GM23338 (cell line): ENCODE data around the gene COL4A1. TPM values are rescaled to one million over a fixed set of nuclear protein-coding genes. Genes with fewer than 3 reads are reported as not detected.

Source experiments
- ATAC-seq: fragments of 200-7000 bp; cut with Tn5 transposase; 3 replicates; pipeline ENCODE4 v1.9.1; 2020
- DNase-seq: peaks from one replicate; pipeline ENCODE4 v3.0.0-alpha.2; 2015; ENCODE audit warnings: low spot score
- H2AFZ ChIP-seq: fragments of 200-600 bp; sonication (generic); 2 replicates; pipeline ENCODE4 v1.8.0; 2016; ENCODE audit warnings: antibody characterized with exemption, mild to moderate bottlenecking, moderate library complexity
- H3F3A ChIP-seq: fragments of 200-600 bp; sonication (generic); replicated peaks from 2 replicates; pipeline ENCODE4 v1.8.0; 2017; ENCODE audit warnings: antibody characterized with exemption, mixed run types, low read depth
- H3K27ac ChIP-seq: fragments of 200-600 bp; sonication (generic); 2 replicates; pipeline ENCODE4 v1.6.1; 2016; ENCODE audit warnings: low read depth
- H3K27me3 ChIP-seq: fragments of 200-600 bp; sonication (generic); 2 replicates; pipeline ENCODE4 v1.8.0; 2016; ENCODE audit warnings: mild to moderate bottlenecking, mixed run types, moderate library complexity; ENCODE audit not compliant: insufficient read depth
- H3K36me3 ChIP-seq: fragments of 200-600 bp; sonication (generic); 2 replicates; pipeline ENCODE4 v1.8.0; 2016; ENCODE audit warnings: mild to moderate bottlenecking; ENCODE audit not compliant: insufficient read depth
- H3K4me1 ChIP-seq: fragments of 200-600 bp; sonication (generic); 2 replicates; pipeline ENCODE4 v1.8.0; 2016; ENCODE audit warnings: mild to moderate bottlenecking, moderate library complexity; ENCODE audit not compliant: insufficient read depth
- H3K4me2 ChIP-seq: fragments of 200-600 bp; sonication (generic); 2 replicates; pipeline ENCODE4 v1.7.1; 2017; ENCODE audit warnings: mixed run types
- H3K4me3 ChIP-seq: fragments of 200-600 bp; sonication (generic); 2 replicates; pipeline ENCODE4 v1.6.1; 2016; ENCODE audit warnings: mixed run types
- H3K79me2 ChIP-seq: fragments of 200-600 bp; sonication (generic); replicated peaks from 2 replicates; pipeline ENCODE4 v1.8.0; 2017; ENCODE audit warnings: mild to moderate bottlenecking; ENCODE audit not compliant: insufficient read depth
- H3K9me2 ChIP-seq: fragments of 200-600 bp; sonication (generic); 2 replicates; pipeline ENCODE4 v1.8.0; 2017; ENCODE audit not compliant: insufficient read depth
- H4K20me1 ChIP-seq: fragments of 200-600 bp; sonication (generic); replicated peaks from 2 replicates; pipeline ENCODE4 v1.8.0; 2017; ENCODE audit warnings: mild to moderate bottlenecking; ENCODE audit not compliant: insufficient read depth
- H3K27ac Mint-ChIP-seq: 2 replicates; pipeline ENCODE4 v1.8.0; 2020; ENCODE audit warnings: inconsistent platforms, mild to moderate bottlenecking, moderate library complexity, mixed read lengths
- H3K27me3 Mint-ChIP-seq: 3 replicates; pipeline ENCODE4 v1.8.0; 2022; ENCODE audit warnings: low read depth, mild to moderate bottlenecking, moderate library complexity, mixed read lengths, inconsistent platforms; ENCODE audit not compliant: insufficient read depth, poor library complexity
- H3K36me3 Mint-ChIP-seq: 3 replicates; pipeline ENCODE4 v1.8.0; 2021; ENCODE audit warnings: low read depth, mild to moderate bottlenecking, inconsistent platforms, moderate library complexity, mixed read lengths
- H3K4me1 Mint-ChIP-seq: 3 replicates; pipeline ENCODE4 v1.8.0; 2020; ENCODE audit warnings: mild to moderate bottlenecking, inconsistent platforms, mixed read lengths
- H3K4me3 Mint-ChIP-seq: 3 replicates; pipeline ENCODE4 v1.8.0; 2021; ENCODE audit warnings: moderate library complexity, mild to moderate bottlenecking, inconsistent platforms, mixed read lengths
- H3K9me3 Mint-ChIP-seq: 3 replicates; pipeline ENCODE4 v1.8.0; 2020; ENCODE audit warnings: moderate library complexity, mild to moderate bottlenecking, inconsistent platforms, mixed read lengths
- CREB1 ChIP-seq: fragments of 250-450 bp; sonication (Bioruptor Pico); IDR thresholded peaks from 2 replicates; pipeline ENCODE4 v1.5.0; 2020; ENCODE audit warnings: low read depth, mild to moderate bottlenecking, moderate library complexity
- EZH2 ChIP-seq: fragments of 200-600 bp; sonication (generic); IDR thresholded peaks from one replicate; pipeline ENCODE4 v1.8.0; 2017; ENCODE audit warnings: antibody characterized with exemption, mild to moderate bottlenecking, low read depth; ENCODE audit not compliant: unreplicated experiment
- EZH2phosphoT487 ChIP-seq: fragments of 200-600 bp; sonication (generic); IDR thresholded peaks from one replicate; pipeline ENCODE4 v1.8.1; 2018; ENCODE audit warnings: antibody characterized with exemption; ENCODE audit not compliant: unreplicated experiment
- JUNB ChIP-seq: IDR thresholded peaks from one replicate; pipeline ENCODE4 v1.6.1; 2016; ENCODE audit warnings: antibody characterized with exemption; ENCODE audit not compliant: unreplicated experiment
- NANOG ChIP-seq: IDR thresholded peaks from 2 replicates; pipeline ENCODE4 v1.6.1; 2016; ENCODE audit warnings: antibody characterized with exemption, borderline replicate concordance
- POLR2AphosphoS5 ChIP-seq: IDR thresholded peaks from 2 replicates; pipeline ENCODE4 v1.6.1; 2016; ENCODE audit warnings: antibody characterized with exemption, low read depth
- ZNF114 ChIP-seq: fragments of 250-450 bp; sonication (Bioruptor Pico); IDR thresholded peaks from 2 replicates; pipeline ENCODE4 v1.5.0; 2020; ENCODE audit warnings: mild to moderate bottlenecking, moderate library complexity
- ZNF331 ChIP-seq: fragments of 250-450 bp; sonication (Bioruptor Pico); IDR thresholded peaks from 2 replicates; pipeline ENCODE4 v1.5.0; 2020; ENCODE audit warnings: low read depth, mild to moderate bottlenecking, moderate library complexity
- polyA plus RNA-seq: library from polyadenylated mRNA; unstranded; fragments of >200 nt; fragmentation: Nextera tagmentation; extraction: Ambion mirVana; gene quantifications from 2 replicates; pipeline ENCODE4 v1.2.1, GENCODE V29; 2016
- total RNA-seq: library from RNA; depleted of rRNA; stranded (reverse); fragments of >200 nt; shearing (Covaris generic); gene quantifications from 2 replicates; pipeline ENCODE4 v1.2.3, GENCODE V29; 2014
- TF ChIP-seq, protein P1 (sequence below), 2 experiments: fragments of 200-600 bp in 1 of 2; sonication (generic) in 1 of 2; conservative IDR thresholded peaks; 2 replicates each; pipeline versions ENCODE4 v1.5.1 to v1.6.1; 2016 to 2017; ENCODE audit warnings: antibody characterized with exemption in 2 of 2, low read depth in 2 of 2, mild to moderate bottlenecking in 2 of 2, moderate library complexity in 1 of 2
- TF ChIP-seq, protein P2 (sequence below): IDR thresholded peaks from 2 replicates; pipeline ENCODE4 v1.6.1; 2016; ENCODE audit warnings: antibody characterized with exemption
- TF ChIP-seq, protein P3 (sequence below): IDR thresholded peaks from one replicate; pipeline ENCODE4 v1.6.1; 2018; ENCODE audit warnings: antibody characterized with exemption; ENCODE audit not compliant: unreplicated experiment

The COL4A1 gene
- total and polyA plus RNA-seq, 2 experiments from 2014 or later, result 39.1 to 110 TPM

DNA sequence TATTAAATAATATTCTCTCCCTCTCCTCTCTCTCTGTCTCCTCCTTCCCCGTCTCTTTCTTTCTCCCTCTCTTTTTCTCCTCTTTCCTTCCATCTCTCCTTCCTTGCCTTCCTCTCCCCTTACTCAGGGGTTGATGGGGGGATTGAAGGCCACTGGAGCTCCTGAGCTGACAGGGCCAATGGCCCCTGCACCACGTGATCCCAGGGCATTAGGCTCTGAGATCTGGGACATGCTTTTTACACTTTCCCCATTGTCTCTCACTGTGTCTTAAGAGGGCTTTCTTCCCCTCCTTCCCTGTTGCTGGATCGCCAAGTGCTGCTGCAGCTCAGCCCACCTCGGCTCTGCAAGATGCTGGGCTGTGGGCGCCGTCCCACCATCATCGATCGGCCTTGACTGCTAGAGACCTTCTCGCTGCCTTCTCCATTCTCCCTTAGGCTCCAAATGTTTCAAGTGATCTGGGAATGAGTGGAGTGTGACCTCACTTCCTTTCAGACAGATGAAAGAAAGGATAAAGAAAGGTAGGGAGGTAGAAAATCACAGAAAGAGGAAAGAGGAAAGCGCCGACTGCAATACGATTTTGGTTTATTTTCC lies 42.2 kb downstream of the COL4A1 start:
- Mint-ChIP-seq H3K27ac (0 out of 2 replicates have a peak overlapping the region, but pooled peaks have one; percentile 8), H3K36me3 (no peaks in the 10 kb centered on the region), H3K4me3 (no peak overlapping the region), H3K9me3 (no peaks in the 10 kb centered on the region), H3K4me1 (peaks cover 71% of the 10 kb centered on the region), H3K27me3 (peaks cover 10% of the 10 kb centered on the region)
- H3K27me3 ChIP-seq, result no peaks in the 10 kb centered on the region
- ATAC-seq, result no peak; the same call in 2 of the 3 replicates
- 0 out of 2 replicates have a peak overlapping the region, but pooled peaks have one; percentile 66 for H3K27ac ChIP-seq
- peaks cover 43% of the 10 kb centered on the region for H3K79me2 ChIP-seq
- H2AFZ ChIP-seq, result peak overlapping the region; percentile 43; the same call in 1 of the 2 replicates
- no peak for TF ChIP-seq EZH2
- TF ChIP-seq JUNB, result no peak
- no peak for TF ChIP-seq NANOG
- TF ChIP-seq, protein P1, sequence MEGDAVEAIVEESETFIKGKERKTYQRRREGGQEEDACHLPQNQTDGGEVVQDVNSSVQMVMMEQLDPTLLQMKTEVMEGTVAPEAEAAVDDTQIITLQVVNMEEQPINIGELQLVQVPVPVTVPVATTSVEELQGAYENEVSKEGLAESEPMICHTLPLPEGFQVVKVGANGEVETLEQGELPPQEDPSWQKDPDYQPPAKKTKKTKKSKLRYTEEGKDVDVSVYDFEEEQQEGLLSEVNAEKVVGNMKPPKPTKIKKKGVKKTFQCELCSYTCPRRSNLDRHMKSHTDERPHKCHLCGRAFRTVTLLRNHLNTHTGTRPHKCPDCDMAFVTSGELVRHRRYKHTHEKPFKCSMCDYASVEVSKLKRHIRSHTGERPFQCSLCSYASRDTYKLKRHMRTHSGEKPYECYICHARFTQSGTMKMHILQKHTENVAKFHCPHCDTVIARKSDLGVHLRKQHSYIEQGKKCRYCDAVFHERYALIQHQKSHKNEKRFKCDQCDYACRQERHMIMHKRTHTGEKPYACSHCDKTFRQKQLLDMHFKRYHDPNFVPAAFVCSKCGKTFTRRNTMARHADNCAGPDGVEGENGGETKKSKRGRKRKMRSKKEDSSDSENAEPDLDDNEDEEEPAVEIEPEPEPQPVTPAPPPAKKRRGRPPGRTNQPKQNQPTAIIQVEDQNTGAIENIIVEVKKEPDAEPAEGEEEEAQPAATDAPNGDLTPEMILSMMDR (conservative IDR thresholded peaks at IDR 0.05; ENCODE audit: low read depth in 2 of 2), result no peak
- TF ChIP-seq, protein P2, sequence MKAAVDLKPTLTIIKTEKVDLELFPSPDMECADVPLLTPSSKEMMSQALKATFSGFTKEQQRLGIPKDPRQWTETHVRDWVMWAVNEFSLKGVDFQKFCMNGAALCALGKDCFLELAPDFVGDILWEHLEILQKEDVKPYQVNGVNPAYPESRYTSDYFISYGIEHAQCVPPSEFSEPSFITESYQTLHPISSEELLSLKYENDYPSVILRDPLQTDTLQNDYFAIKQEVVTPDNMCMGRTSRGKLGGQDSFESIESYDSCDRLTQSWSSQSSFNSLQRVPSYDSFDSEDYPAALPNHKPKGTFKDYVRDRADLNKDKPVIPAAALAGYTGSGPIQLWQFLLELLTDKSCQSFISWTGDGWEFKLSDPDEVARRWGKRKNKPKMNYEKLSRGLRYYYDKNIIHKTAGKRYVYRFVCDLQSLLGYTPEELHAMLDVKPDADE, result no peak
- no peak for TF ChIP-seq POLR2AphosphoS5
- H3K4me1 ChIP-seq, result peaks cover 46% of the 10 kb centered on the region
- no peaks in the 10 kb centered on the region for H3K36me3 ChIP-seq
- H4K20me1 ChIP-seq, result no peaks in the 10 kb centered on the region
- H3F3A ChIP-seq, result no peaks in the 10 kb centered on the region
- H3K4me3 ChIP-seq, result no peak overlapping the region
- H3K9me2 ChIP-seq, result no peaks in the 10 kb centered on the region
- no peak for DNase-seq
- peak overlapping the region; percentile 48; the same call in 1 of the 2 replicates for H3K4me2 ChIP-seq

DNA sequence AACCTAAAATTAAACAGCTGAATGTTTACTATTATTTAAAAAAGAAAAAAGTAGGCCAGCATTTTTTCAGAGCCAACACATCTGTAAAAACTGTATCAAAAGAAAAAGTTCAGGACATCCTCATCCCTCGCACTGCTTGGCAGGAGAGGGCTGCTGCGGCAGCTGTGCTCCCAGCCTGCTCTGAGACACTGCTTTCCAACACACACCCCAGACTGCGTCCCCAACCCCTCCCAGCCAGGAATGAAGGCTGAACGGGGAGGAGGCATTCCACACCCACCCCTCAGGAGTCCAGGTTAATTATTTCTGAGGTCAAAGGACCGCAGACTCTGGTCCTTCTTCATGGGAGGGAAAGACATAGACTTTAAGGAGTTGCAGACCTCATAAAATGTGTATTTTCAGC lies 43.1 kb downstream of the COL4A1 start:
- Mint-ChIP-seq H3K4me1 (peaks cover 67% of the 10 kb centered on the region), H3K36me3 (no peaks in the 10 kb centered on the region), H3K9me3 (no peaks in the 10 kb centered on the region), H3K27ac (no peak overlapping the region), H3K4me3 (no peak overlapping the region), H3K27me3 (peaks cover 10% of the 10 kb centered on the region)
- Histone ChIP-seq H3F3A (no peaks in the 10 kb centered on the region), H3K4me2 (no peak overlapping the region), H3K79me2 (peaks cover 36% of the 10 kb centered on the region), H3K4me3 (no peak overlapping the region), H3K27ac (0 out of 2 replicates have a peak overlapping the region, but pooled peaks have one; percentile 66), H3K36me3 (no peaks in the 10 kb centered on the region), H3K27me3 (no peaks in the 10 kb centered on the region), H4K20me1 (no peaks in the 10 kb centered on the region), H3K9me2 (no peaks in the 10 kb centered on the region), H2AFZ (no peak overlapping the region), H3K4me1 (peaks cover 46% of the 10 kb centered on the region)
- TF ChIP-seq, protein P3, sequence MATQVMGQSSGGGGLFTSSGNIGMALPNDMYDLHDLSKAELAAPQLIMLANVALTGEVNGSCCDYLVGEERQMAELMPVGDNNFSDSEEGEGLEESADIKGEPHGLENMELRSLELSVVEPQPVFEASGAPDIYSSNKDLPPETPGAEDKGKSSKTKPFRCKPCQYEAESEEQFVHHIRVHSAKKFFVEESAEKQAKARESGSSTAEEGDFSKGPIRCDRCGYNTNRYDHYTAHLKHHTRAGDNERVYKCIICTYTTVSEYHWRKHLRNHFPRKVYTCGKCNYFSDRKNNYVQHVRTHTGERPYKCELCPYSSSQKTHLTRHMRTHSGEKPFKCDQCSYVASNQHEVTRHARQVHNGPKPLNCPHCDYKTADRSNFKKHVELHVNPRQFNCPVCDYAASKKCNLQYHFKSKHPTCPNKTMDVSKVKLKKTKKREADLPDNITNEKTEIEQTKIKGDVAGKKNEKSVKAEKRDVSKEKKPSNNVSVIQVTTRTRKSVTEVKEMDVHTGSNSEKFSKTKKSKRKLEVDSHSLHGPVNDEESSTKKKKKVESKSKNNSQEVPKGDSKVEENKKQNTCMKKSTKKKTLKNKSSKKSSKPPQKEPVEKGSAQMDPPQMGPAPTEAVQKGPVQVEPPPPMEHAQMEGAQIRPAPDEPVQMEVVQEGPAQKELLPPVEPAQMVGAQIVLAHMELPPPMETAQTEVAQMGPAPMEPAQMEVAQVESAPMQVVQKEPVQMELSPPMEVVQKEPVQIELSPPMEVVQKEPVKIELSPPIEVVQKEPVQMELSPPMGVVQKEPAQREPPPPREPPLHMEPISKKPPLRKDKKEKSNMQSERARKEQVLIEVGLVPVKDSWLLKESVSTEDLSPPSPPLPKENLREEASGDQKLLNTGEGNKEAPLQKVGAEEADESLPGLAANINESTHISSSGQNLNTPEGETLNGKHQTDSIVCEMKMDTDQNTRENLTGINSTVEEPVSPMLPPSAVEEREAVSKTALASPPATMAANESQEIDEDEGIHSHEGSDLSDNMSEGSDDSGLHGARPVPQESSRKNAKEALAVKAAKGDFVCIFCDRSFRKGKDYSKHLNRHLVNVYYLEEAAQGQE, result no peak
- TF ChIP-seq CREB1 (CRISPR knock-in tag) (no peak), JUNB (no peak), ZNF331 (no peak), ZNF114 (CRISPR knock-in tag) (no peak), EZH2phosphoT487 (no peak), EZH2 (no peak)
- ATAC-seq (peak; percentile 4; the same call in 1 of the 3 replicates), DNase-seq (no peak)
